HG02678 (cell line): ENCODE data around the gene KDM4D.
"Not testable (repeated sequence)": the region's sequence is repeated elsewhere in the genome, so short reads cannot be mapped to it uniquely, and the experiment has no call there.

ENCODE experiments used
- ATAC-seq: cut with Tn5 transposase; IDR thresholded peaks from one replicate; pipeline ENCODE4 v1.9.1; 2021; ENCODE audit warnings: mild to moderate bottlenecking, moderate library complexity; ENCODE audit not compliant: unreplicated experiment

The KDM4D gene

GRCh38 chr11:95025594-95025993, 52.1 kb downstream of the KDM4D start:
- ATAC-seq, result not testable (repeated sequence)

DNA sequence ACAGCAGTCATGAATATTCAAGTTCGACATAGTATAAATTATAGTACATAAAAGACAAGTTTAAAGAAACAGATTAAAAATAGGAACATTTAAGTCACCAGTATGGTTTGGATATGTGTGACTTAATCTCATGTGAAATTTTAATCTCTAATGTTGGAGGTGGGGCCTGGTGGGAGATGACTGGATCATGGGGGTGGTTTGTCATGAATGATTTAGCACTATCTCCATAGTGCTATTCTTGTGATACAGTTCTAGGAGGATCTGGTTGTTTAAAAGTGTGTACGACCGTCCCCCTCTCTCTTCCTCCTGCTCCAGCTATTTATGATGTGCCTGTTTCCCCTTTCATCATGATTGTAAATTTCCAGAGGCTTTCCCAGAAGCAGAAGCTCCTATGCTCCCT, 54.8 kb downstream of the KDM4D start:
- ATAC-seq, result no peak

GRCh38 chr11:95033051-95033450, 59.5 kb downstream of the KDM4D start:
- no peak for ATAC-seq

DNA sequence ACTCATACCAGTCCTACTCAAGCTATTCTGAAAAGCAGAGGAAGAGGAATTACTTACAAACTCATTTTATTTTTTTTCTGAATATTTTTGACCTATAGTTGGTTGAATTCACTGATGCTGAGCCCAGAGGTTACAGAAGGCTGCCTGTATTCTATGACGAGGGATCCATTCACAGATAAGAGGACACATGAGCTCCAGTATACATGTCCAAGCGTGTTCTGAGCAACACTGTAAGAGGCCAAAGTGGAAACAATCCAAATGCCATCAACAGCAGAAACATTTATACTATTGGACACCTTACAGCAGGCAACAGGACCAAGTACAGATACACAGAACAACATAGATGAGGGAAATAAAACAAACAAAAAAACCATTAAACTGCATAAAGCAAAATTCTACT, 61.8 kb downstream of the KDM4D start:
- no peak for ATAC-seq

GRCh38 chr11:95037356-95038035, 64.0 kb downstream of the KDM4D start:
- ATAC-seq, result not testable (repeated sequence)

DNA sequence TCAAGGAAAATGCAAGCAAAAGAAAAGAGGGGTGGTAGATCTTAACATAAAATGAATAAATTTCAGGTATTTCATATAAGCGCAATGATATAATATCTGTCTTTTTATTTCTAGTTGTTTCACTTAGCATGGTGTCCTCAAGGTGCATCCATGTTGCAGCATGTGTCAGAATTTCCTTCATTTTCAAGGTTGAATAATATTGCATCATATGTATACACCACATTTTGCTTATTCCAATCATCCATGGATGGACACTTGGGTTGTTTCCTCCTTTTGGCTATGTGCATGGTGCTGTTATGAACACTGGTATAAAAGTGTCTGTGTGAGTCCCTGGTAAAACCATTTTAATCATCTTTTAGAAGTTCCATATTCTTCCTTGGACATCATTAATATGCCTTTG, 68.7 kb downstream of the KDM4D start:
- no peak for ATAC-seq

DNA sequence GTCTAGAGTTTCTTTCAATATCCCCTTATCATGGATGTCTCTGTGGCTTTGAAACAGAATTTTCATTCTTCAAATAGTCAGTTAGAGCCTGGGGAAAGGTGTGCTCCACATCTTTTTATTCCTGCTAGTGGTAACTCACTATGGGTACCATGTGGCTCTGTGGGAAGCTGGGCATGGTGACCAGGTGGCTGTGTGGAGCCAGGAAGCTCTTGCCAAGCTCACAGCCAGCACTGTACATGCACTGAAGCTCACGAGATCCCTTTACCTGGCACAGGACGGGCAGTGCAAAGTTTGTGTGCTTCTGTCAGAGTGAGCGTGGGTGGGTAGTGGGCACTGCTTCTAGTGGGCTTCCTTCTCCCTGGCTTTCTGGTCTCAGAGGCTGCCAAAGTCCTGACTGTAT, 69.4 kb downstream of the KDM4D start:
- no peak for ATAC-seq

DNA sequence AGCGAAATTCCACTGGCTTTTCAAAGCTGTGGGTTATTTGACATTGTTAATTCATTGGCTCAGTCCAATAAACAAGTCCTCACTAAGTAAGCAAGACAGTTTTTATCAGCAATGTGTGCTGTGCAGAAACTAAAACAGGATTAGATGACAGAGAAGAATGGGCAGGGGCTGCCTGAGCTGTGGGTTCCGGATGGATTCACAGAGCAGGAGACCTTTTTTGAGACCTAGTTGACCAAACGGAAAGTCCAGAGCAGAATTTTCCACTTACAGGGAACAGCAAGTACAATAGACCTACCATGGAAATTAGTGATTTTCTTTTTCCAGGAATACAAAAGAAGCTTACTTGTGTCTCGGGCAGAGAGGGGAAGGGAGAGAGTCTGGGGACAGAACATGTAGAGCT, 70.5 kb downstream of the KDM4D start:
- ATAC-seq, result no peak

DNA sequence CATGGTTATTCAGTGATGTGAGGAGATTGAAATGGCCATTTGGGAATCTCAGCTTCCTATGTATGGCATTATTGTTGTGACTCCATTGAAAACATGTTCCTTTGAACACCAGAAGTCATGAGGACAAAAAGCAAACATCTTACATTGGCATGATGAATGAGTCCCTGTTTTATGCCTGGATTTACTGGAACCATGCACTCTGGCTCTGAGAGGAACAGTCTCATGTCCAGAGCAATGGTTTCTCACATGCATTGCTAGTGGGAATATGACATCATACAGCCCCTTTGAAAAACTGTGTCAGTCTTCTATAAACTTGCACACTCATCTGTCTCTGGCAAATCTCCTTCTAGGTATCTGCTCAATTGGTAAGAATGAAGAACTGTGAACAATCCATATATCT, 72.3 kb downstream of the KDM4D start:
- no peak for ATAC-seq
